ENCODE results near the gene BPIFB2.

BPIFB2 gene

DNA sequence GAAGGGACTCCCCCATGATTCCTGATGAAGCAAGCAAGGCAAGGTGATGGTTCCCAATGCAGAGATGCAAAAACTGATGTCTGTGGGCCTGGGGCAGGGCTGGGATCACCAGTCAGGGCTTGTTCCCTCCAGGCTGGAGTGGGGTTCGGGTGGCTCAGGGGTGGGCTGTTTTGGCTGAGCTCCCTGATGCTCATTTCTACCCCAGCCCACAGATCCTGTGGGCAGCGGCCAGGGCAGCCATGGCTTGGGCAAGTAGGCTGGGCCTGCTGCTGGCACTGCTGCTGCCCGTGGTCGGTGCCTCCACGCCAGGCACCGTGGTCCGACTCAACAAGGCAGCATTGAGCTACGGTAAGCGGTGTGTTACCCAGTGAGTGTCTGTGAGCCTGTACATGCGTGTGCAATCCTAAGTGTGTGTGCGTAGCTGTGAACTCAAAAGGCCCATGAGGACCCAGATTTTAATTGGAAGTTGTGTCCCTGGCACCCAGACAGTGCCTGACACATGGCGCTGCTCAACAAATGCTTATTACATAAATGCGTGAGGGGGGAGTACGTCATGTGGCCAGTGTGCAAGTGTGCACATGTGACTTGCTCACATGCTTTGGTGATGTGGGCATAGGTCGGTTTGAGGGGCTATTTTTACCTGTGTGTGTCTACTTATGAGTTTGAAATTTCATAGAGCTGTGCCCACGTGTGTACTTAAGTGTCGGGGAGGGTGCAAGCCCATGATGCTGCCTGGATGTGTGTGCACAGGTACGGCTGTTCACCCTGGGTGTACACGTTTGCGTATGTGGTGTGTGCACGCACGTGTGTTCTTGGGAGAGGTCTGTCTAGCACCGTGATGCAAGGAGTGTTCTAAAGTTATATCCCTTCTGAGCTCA lies 1.1 kb downstream of the BPIFB2 start:
- no peak for DNase-seq

GRCh38 chr20:33009214-33010132 lies 2.0 kb downstream of the BPIFB2 start:
- DNase-seq, result no peak

GRCh38 chr20:33010133-33010504 lies 2.6 kb downstream of the BPIFB2 start:
- DNase-seq, result no peak

- DNase-seq, result no peak
Measured at GRCh38 chr20:33010674-33011449, 3.4 kb downstream of the BPIFB2 start.

GRCh38 chr20:33012327-33013189 lies 5.1 kb downstream of the BPIFB2 start:
- DNase-seq, result no peak

- no peak for DNase-seq
Measured at GRCh38 chr20:33013701-33014326, 6.3 kb downstream of the BPIFB2 start.

DNA sequence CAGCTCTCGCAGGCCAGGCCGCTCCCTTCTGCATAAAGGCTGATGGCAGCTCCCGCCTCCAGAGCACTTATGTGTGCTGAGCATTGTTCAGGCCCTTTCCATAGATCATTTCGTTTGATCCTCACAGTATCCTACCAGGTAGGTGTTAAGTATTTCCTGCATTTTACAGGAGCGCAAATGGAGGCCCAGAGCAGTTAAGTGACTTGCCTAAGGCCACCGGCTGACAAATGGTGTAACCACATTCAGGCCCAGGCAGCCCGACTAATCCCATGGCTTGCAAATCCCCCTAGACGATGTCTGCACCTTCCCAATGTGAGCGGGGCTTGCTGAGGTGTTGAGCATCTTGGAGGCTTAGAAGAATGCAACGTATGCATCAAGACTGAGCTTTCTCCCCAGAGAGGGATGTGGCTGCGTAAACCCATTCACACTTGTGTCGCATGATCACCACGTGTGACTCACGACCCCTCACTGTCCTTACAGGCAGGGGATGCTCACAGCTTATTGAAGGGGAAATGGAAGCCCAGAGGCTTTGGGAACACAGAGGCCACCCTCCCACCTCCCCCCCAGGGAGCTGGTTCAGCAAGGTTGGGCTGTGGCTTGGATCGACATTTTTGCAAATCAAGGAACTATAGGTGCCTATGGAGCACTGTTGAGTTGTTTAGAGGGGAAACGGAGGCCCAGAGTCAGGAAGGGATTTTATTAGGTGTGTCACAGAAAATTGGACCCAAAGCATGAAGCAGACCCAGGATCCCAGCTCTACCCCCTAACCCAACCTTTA lies 7.0 kb downstream of the BPIFB2 start:
- no peak for DNase-seq

- no peak for DNase-seq
Measured at GRCh38 chr20:33015114-33015484, 7.6 kb downstream of the BPIFB2 start.

DNA sequence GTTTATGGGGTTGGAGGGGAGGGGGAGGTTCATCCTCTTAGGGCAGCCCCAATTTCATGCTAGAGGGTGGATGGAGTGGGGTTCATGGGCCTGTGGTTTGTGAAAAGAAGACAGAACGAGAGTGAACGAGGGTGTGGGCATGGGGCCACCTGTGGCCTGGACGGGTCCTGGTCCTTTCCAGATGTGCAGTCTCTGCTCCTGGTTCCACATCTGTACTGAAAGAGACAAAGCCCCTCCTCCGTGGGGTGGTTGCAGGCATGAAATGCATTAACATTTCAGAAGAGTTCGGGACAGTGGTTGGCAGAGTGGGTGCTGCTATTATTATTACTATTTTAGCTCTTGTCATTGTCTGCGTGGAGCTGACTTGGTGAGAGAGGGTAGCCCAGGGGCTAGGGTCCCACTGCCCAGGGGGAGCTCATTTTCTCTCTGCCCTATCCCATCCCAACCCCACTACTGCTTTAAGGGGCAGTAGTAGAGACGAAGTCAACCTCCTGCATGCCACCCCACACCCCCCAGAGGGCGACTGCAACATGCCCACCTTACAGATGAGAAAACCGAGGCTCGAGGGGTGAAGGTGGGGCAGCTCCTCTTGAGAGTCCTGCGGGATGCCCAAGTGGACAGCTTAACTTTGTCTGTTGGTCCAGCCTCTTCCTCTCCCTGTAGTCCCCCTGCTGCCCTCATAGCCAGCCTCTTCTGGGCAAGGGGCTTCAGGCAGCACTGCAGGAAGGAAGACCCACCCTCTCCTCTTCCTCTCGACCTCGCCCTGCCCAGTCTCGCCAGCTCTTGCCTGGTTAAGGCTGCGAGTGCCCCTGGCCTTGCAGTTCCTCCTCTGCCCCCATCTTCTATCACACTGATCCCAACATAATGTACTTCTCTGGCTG lies 8.4 kb downstream of the BPIFB2 start:
- DNase-seq, result no peak

DNA sequence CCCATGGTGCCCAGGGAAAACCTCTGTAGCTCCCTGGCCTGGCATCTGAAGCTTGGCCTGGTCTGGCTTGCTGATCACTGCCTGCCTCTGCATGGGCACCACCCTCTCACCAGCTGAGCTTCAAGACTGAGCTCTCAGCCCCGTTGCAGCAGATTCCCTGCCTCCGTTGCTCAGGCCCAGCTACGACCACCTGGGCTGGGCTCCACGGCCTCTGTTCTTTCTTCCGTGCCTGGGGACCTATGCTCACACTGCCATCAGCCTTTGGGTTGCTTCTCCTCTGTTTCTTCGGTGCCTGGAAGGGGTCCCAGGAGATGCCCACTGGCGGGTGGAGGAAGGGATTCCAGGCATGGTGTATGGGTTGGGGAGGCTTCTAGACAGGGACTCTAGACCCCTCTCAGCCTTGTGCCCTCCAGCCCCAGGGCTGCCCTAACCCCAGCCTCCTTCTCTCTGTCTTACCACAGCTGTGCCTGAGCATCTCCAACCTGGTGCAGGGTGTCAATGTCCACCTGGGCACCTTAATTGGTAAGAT lies 9.1 kb downstream of the BPIFB2 start:
- no peak for DNase-seq

DNA sequence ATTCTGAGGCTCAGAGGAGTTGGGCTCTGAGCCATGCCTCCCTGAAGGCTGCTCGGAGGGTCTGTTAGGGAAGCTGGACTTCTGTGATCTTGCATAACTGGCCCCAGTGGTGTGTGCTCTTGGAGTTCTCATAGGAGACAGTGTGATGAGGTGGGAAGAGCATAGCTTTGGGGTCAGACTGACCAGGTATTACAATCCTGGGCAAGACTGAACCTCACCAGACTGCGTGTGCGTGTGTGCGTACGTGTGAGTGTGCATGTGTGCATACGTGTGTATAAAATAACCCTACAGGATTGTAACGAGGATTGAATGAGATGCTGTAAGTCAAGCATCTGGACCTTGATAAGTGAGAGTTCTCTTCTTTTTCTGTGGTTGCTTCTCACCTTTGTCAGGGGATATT lies 10.0 kb downstream of the BPIFB2 start:
- DNase-seq, result no peak

GRCh38 chr20:33018169-33018931 lies 10.8 kb downstream of the BPIFB2 start:
- no peak for DNase-seq

DNA sequence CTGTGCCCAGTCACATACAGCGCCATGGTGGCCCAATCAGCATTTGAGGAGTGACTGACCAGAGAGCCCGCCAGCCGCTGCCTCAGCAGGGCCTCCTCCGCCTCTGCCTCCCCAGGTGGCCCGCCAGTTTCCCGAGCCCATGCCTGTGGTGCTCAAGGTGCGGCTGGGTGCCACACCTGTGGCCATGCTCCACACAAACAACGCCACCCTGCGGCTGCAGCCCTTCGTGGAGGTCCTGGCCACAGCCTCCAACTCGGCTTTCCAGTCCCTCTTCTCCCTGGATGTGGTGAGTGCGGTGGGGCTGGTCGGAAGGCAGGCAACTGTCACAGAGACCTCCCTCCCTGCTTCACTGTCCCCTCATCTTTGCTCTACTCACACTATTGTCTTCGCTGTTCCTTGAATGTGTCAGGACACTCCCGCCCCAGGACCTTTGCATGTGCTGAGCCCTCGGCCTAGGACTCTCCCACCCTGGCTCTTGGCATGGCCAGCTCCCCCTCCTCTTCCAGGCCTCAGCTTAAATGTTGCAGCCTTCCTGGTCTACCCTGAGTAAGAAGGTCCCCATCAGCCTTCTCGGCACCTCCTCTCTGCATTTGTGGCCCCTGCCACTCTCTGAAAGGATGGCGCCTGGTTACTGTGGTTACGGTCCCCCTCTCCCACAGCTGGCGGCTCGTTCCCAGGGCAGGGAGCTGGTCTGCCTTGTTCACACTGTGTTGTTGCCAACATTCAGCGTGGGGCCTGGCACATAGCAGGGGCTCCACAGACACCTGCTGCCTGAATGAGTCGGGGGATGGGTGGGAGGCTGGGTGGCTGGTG lies 12.2 kb downstream of the BPIFB2 start:
- no peak for DNase-seq

DNA sequence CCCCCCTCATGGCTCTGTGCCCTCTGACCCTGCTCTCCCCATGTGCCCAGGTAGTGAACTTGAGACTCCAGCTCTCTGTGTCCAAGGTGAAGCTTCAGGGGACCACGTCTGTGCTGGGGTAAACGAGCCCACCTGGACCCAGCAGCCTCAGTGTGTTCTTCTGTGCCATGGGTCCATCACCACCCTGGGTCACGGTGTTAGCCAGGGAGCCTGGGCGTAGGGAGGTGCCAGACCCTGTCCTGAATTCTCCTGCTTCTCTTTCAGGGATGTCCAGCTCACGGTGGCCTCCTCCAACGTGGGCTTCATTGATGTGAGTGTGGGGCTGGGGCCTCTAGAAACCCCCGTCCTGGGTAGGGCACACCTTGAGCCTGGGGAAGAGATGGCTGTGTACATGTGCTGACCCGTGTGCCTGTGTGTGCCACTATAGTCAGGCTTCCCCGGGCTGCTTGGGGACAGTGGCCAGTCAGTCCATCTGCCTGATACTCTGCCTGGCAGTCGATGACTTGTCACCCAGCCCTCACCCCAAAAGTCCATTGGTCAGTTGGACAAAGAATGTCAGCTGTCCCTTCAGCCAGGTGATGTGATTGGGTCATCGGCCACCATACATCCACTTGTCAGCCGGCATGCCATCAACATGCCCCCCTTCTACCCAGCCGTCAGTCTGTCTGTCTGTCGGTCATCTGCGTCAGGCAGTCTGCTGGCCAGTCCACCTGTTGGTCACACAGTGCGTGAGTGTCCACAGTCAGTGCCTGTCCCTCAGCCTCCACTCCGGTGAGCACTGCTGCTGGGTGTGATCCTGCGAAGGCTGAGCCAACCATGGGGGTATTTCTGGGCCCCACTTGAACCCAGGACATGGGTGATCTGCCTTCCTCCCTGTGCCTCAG lies 13.0 kb downstream of the BPIFB2 start:
- DNase-seq, result no peak

- no peak for DNase-seq
Measured at GRCh38 chr20:33021879-33022278, 14.4 kb downstream of the BPIFB2 start.

GRCh38 chr20:33022289-33022688 lies 14.8 kb downstream of the BPIFB2 start:
- no peak for DNase-seq

Measured in CD4-positive, alpha-beta T cell treated with Interleukin-1 beta for 1 hour (primary cell).